Effector memory CD8-positive, alpha-beta T cell (primary cell): ENCODE measurements around the gene PUS3.
A peak's percentile ranks its signal among the peaks of the same experiment; 100 is the strongest.
"Not testable (repeated sequence)": the region's sequence is repeated elsewhere in the genome, so short reads cannot be mapped to it uniquely, and the experiment has no call there.

ENCODE experiments used
- ATAC-seq: fragments of 150-1000 bp; cut with Tn5 transposase; replicated peaks from 2 replicates; pipeline ENCODE4 v1.10.0; 2021; ENCODE audit warnings: mild to moderate bottlenecking, moderate library complexity
- DNase-seq, 3 experiments: peaks; one replicate each; pipeline ENCODE4 v3.0.0; 2021
- H3K27ac Mint-ChIP-seq, 2 donors: one replicate each; pipeline ENCODE4 v1.8.0; 2022; ENCODE audit warnings: mild to moderate bottlenecking in 2 of 2, mixed read lengths in 2 of 2, moderate library complexity in 2 of 2
- H3K27me3 Mint-ChIP-seq, 2 donors: one replicate each; pipeline ENCODE4 v1.8.0; 2022; ENCODE audit warnings: mixed read lengths in 2 of 2
- H3K36me3 Mint-ChIP-seq: one replicate; pipeline ENCODE4 v1.8.0; 2022; ENCODE audit warnings: mild to moderate bottlenecking, moderate library complexity, mixed read lengths; ENCODE audit not compliant: insufficient read depth
- H3K4me1 Mint-ChIP-seq, 2 donors: one replicate each; pipeline ENCODE4 v1.8.0; 2022; ENCODE audit warnings: low read depth in 2 of 2, mixed read lengths in 2 of 2
- H3K4me3 Mint-ChIP-seq, 2 donors: one replicate each; pipeline ENCODE4 v1.8.0; 2022; ENCODE audit warnings: mild to moderate bottlenecking in 2 of 2, mixed read lengths in 2 of 2, moderate library complexity in 2 of 2
- H3K9me3 Mint-ChIP-seq, 2 donors: one replicate each; pipeline ENCODE4 v1.8.0; 2022; ENCODE audit warnings: mixed read lengths in 2 of 2

The PUS3 gene

DNA sequence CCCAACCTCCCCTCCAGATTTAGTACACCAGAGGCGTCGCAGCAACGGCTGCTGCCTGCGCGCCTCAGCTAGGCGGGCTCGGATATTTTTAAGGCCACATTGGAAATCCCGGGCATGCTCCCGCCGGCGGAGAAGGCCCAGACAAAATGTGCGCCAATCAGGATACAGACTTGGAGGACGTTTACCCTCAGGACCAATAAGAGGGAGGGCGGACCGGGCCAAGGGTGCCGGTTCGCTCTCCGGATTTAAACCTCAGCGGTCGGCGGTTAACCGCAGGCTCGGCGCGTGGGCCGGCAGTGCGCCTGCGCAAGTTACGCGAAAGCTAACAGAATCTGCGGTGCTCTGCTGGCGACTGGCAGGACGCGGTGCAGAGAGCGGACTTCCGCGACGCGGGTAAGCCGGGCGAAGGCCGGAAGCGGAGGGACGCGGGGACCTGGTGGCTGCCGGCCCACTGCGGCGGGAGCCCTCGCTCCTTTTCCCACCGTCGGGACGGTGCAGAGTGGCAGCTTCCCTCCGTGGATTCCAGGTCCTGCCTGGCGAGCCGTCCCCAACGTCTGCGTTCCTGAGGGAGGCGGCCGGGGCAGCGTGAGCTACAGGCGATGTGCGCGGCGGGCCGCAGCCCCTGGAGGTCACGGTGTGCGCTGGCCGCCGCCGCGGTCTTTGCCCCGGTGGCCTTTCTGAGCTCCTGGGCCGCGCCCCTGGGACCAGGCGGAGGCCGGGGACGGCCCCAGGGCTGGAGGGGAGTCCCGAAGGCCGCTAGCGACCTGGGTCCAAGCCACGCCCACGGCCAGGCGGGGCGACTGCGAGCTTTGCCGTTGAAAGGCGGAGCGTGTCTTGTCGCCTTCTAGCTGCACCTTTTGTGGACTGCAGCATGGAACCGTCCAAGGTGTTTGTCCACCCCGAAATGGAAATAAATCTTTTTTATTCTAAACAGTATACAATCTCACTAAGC lies 15.4 kb downstream of the PUS3 start, which contains the start of gene HYLS1:
TSS of gene HYLS1 (plus strand) at position 296 of the 952 bp plus-strand sequence. CDS start 11,701 bp downstream, outside the sequence.
- peak within 1 kb of the TSS; percentile 89 to 94 for H3K4me3 Mint-ChIP-seq
- peaks cover 30% of the 10 kb centered on the region for H3K36me3 Mint-ChIP-seq
- peaks cover 18 to 23% of the 10 kb centered on the region in 2 donors for H3K4me1 Mint-ChIP-seq
- H3K27ac Mint-ChIP-seq = peak within 1 kb of the TSS; percentile 95 to 99
- ATAC-seq = peak; percentile 86
- no peaks in the 10 kb centered on the region for H3K9me3 Mint-ChIP-seq
- DNase-seq = peak; percentile 97 to 99 (median 98)
- H3K27me3 Mint-ChIP-seq = no peaks in the 10 kb centered on the region

DNA sequence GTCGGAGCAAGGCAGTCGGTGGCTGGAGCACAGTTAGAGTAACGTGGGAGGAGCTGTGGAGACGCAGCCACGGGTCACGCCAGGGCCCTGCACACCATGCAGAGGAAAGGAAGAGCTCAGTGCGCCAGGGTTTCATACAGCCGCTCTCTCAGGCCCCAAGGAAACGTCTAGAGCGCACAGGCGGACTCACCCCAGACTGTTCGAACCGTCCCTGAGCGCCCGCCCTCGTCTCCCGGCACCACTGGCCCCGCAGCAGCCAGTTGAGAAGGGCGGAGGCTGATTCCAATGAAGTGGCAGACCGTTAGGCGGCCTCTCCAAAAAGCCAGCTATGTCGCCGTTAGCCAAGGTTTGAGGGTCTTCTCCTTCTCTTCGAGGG lies 16.0 kb downstream of the PUS3 start:
- Mint-ChIP-seq H3K27me3 (no peaks in the 10 kb centered on the region), H3K9me3 (no peaks in the 10 kb centered on the region), H3K4me3 (peak overlapping the region; percentile 89 to 94), H3K4me1 (peaks cover 18 to 22% of the 10 kb centered on the region in 2 donors), H3K27ac (peak overlapping the region; percentile 95 to 99), H3K36me3 (peaks cover 30% of the 10 kb centered on the region)
- DNase-seq = peak in 1 of 3 experiments; percentile 21
- ATAC-seq = peak; percentile 31

DNA sequence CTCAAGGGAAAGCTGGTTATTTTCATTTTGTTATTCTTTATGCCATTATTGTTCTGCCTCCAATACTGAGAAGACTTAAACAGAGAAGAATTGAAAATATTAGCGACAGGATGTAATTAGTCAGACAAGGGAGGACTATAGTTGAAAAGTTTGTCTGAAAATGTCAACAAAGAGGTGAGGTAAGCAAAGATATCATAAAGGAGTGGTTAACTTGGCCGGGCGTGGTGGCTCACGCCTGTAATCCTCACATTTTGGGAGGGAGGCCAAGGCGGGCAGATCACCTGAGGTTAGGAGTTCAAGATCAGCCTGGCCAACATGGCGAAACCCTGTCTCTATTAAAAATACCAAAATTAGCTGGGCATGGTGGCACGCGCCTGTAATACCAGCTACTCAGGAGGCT lies 19.6 kb downstream of the PUS3 start:
- peaks cover 0 to 5% of the 10 kb centered on the region in 2 donors for H3K27me3 Mint-ChIP-seq
- H3K36me3 Mint-ChIP-seq = peaks cover 20% of the 10 kb centered on the region
- H3K27ac Mint-ChIP-seq = no peak overlapping the region
- H3K4me1 Mint-ChIP-seq = peaks cover 9 to 10% of the 10 kb centered on the region in 2 donors
- DNase-seq (no peak), ATAC-seq (no peak)
- H3K9me3 Mint-ChIP-seq = no peaks in the 10 kb centered on the region
- no peak overlapping the region for H3K4me3 Mint-ChIP-seq

DNA sequence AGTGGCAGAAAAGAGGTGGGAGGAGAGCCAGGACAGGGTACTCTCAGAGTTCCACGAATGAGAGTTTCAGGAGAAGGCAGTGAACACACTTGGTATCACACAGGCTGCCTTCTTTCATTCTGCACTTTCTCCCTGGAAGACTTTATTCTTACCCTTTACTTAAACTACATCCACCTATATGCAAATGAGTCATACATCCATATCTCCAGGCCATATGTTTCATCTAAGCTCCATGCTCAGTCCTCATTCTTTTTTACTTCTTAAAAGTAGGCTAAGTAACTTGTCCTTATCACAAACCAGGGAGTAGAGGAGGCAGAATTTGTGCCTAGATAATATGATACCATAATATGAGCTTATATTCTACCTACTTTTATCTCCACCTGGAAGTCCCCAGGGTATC lies 21.7 kb downstream of the PUS3 start:
- Mint-ChIP-seq H3K27ac (no peak overlapping the region), H3K4me3 (no peak overlapping the region), H3K4me1 (no peaks in the 10 kb centered on the region), H3K9me3 (no peaks in the 10 kb centered on the region), H3K27me3 (peaks cover 0 to 5% of the 10 kb centered on the region in 2 donors), H3K36me3 (no peaks in the 10 kb centered on the region)
- no peak for ATAC-seq
- DNase-seq = no peak

DNA sequence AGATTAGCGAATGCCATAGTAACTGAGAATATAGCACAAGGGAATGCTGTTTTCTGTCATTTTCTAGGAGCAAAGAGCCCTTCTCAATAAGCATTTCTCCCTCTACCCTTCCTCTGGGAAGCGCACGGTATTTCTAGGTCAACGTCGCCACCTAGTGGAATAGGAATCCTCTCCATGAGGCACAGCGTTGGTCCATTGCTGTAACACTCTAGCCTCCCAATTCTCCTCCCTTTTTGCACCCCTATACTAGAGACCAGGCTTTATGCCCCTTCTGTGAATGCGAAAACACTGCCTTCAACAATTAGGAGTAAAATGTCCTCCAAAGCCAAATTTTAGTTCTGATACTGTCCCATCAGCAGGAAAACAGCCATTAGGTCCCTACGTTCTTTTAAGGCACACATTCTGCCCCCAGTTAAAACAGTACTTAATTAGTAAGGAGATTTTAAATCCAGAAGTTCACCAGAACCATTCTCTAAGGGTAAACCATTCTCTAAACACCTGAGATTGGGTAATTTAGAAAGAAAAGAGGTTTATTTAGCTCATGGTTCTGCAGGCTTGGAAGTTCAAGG lies 28.4 kb downstream of the PUS3 start:
- no peak for ATAC-seq
- peak; percentile 29 to 36 (median 30) for DNase-seq
- peaks cover 4 to 12% of the 10 kb centered on the region in 2 donors for H3K27me3 Mint-ChIP-seq
- H3K36me3 Mint-ChIP-seq = no peaks in the 10 kb centered on the region
- no peak overlapping the region for H3K4me3 Mint-ChIP-seq
- H3K4me1 Mint-ChIP-seq = no peaks in the 10 kb centered on the region
- H3K9me3 Mint-ChIP-seq = no peaks in the 10 kb centered on the region
- no peak overlapping the region for H3K27ac Mint-ChIP-seq

DNA sequence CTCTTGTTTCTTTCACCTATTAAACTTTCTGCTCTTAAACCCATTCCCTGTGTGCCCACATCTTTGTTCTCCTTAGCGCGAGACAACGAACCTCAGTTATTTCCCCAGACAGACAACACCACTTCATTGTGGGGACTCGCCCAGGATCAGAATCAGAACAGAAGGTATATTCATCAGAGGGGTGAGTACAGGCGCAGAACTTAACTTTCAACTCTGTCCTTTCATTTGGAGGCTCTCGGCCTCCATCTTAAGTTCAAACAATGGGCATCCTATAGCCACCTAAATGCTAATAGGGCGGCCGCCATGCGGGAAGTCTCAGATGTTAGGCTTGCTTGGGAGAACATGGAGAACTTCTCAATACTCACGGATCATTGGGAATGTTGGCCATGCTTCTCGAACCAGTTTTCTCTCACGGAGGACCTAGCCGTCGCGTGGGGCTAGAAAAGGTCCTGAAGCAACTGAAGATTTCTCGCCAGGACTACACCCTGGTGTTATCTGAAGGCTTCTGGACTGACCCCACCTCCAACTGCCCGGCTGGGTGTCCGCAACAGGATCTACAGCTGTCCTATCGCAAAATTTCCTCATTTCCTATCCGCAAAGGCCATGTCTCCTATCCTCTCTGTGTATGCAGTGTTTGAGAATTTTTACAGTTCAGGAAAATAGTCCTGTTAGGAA lies 29.0 kb downstream of the PUS3 start:
- Mint-ChIP-seq H3K4me3 (no peak overlapping the region), H3K9me3 (no peaks in the 10 kb centered on the region), H3K4me1 (no peaks in the 10 kb centered on the region), H3K36me3 (no peaks in the 10 kb centered on the region), H3K27ac (no peak overlapping the region), H3K27me3 (peaks cover 4 to 12% of the 10 kb centered on the region in 2 donors)
- DNase-seq (no peak), ATAC-seq (no peak)

DNA sequence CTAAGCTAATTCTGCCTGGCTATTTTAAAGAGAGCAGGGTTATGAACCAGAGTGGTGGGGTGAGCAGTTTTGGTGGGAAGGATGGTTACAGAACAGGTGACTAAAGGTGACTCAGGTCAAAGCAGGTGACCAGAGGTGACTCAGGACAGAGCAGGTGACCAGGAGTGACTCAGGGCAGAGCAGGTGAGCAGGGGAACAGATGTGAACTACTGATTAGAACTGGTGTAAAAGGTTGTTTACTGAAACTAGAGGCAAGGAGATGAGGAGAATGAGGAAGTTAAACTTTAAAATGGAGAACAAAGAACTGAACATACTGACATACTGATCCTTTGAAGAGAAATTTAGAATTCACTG lies 30.9 kb downstream of the PUS3 start:
- H3K27me3 Mint-ChIP-seq = peaks cover 4 to 12% of the 10 kb centered on the region in 2 donors
- no peak for ATAC-seq
- H3K4me3 Mint-ChIP-seq = no peak overlapping the region
- no peak for DNase-seq
- no peaks in the 10 kb centered on the region for H3K9me3 Mint-ChIP-seq
- no peaks in the 10 kb centered on the region for H3K36me3 Mint-ChIP-seq
- no peak overlapping the region for H3K27ac Mint-ChIP-seq
- H3K4me1 Mint-ChIP-seq = no peaks in the 10 kb centered on the region

DNA sequence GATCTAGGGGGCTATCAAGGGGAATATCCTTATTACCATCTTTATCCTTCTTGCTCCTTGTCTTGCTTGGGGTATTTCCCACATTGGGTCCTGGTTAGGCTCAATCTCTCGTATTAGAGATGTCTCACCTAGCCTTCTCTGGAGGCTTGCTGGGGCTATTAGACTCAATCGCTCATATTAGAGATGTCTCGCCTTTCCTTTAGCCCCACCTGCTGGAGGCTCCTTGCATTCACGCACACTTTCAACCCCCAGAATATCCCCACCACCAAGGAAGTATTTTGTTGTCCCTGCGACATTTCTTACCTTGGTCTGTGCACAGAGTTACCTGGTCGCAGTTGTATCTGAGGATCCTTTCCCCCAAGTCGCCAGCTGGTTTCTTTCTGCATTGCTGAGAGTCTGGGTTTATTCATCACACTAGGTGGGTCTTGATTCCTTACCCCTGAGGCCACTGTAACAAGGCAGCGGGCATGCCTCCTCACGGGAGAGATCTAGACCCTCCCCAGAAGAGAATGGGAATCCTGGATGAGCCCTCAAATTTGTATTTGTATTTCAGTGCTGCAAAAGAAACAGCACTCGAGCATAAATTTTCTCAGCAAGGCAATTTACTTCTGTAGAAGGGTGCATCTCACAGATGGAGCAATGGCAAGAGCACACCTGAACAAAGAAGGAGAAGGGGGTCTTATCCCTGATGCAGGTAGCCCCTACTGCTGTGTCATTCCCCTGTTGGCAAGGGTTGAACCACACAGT lies 31.4 kb downstream of the PUS3 start:
- Mint-ChIP-seq H3K4me1 (no peaks in the 10 kb centered on the region), H3K27me3 (peaks cover 4 to 12% of the 10 kb centered on the region in 2 donors), H3K9me3 (no peaks in the 10 kb centered on the region), H3K4me3 (no peak overlapping the region), H3K36me3 (no peaks in the 10 kb centered on the region), H3K27ac (no peak overlapping the region)
- peak; percentile 37 for ATAC-seq
- peak; percentile 4 to 18 (median 11) for DNase-seq

DNA sequence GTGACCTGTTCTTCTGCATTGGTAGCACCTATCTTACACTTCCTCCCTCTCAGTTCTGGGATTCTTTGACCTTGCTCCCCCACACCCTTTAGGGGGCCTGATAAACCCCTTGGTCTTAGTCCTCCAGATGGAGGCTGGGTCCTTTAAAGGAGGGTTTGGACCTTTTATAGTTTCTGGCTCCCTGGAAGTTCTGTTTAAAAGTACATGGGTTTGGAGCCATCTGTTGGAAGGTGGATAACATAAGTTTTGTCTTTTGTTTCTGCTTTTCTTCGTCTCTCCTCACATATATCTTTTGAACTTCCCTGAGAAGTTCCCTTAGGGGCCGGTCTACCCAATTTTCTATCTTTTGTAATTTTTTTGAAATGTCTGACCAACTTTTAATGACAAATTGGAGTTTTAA lies 33.5 kb downstream of the PUS3 start:
- no peaks in the 10 kb centered on the region for H3K4me1 Mint-ChIP-seq
- H3K27me3 Mint-ChIP-seq = peaks cover 4 to 12% of the 10 kb centered on the region in 2 donors
- ATAC-seq (no peak), DNase-seq (no peak)
- no peaks in the 10 kb centered on the region for H3K36me3 Mint-ChIP-seq
- H3K27ac Mint-ChIP-seq = no peak overlapping the region
- no peaks in the 10 kb centered on the region for H3K9me3 Mint-ChIP-seq
- no peak overlapping the region for H3K4me3 Mint-ChIP-seq

DNA sequence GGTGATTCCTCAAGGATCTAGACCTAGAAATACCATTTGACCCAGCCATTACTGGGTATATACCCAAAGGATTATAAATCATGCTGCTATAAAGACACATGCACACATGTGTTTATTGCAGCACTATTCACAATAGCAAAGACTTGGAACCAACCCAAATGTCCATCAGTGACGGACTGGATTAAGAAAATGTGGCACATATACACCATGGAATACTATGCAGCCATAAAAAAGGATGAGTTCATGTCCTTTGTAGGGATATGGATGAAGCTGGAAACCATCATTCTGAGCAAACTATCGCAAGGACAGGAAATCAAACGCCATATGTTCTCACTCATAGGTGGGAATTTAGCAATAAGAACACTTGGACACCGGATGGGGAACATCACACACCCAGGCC lies 37.7 kb downstream of the PUS3 start:
- ATAC-seq, H3K27me3 Mint-ChIP-seq, H3K4me3 Mint-ChIP-seq, H3K9me3 Mint-ChIP-seq, H3K4me1 Mint-ChIP-seq, DNase-seq, H3K36me3 Mint-ChIP-seq, H3K27ac Mint-ChIP-seq: not testable (repeated sequence)

DNA sequence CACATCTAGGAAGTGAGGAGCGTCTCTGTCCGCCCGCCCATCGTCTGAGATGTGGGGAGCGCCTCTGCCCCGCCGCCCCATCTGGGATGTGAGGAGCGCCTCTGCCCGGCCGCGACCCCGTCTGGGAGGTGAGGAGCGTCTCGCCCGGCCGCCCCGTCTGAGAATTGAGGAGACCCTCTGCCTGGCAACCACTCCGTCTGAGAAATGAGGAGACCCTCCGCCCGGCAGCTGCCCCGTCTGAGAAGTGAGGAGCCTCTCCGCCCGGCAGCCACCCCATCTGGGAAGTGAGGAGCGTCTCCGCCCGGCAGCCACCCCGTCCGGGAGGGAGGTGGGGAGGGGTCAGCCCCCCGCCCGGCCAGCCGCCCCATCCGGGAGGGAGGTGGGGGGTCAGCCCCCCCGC lies 40.2 kb downstream of the PUS3 start:
- DNase-seq, H3K4me3 Mint-ChIP-seq, H3K9me3 Mint-ChIP-seq, ATAC-seq, H3K4me1 Mint-ChIP-seq, H3K27me3 Mint-ChIP-seq, H3K27ac Mint-ChIP-seq, H3K36me3 Mint-ChIP-seq: not testable (repeated sequence)

DNA sequence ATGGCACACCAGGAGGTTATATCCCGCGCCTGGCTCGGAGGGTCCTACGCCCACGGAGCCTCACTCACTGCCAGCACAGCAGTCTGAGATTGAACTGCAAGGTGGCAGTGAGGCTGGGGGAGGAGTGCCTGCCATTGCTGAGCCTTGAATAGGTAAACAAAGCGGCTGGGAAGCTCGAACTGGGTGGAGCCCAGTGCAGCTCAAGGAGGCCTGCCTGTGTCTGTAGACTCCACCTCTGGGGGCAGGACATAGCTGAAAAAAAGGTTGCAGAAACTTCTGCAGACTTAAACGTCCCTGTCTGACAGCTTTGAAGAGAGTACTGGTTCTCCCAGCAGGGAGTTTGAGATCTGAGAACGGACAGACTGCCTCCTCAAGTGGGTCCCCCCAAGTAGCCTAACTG lies 45.3 kb downstream of the PUS3 start:
- H3K36me3 Mint-ChIP-seq, ATAC-seq, H3K27ac Mint-ChIP-seq, H3K4me3 Mint-ChIP-seq, DNase-seq, H3K4me1 Mint-ChIP-seq, H3K9me3 Mint-ChIP-seq: not testable (repeated sequence)
- H3K27me3 Mint-ChIP-seq = peaks cover 17 to 32% of the 10 kb centered on the region in 2 donors

DNA sequence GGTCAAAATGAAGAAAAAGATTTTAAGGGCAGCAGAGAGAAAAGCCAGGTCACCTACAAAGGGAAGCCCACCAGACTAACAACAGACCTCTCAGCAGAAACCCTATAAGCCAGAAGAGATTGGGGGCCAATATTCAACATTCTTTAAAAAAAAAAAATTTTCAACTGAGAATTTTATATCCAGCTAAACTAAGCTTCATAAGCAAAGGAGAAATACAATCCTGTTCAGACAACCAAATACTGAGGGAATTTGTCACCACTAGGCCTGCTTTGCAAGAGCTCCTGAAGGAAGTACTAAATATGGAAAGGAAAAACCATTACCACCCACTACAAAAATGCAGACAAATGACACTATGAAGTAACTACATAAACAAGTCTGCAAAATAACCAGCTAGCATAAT lies 56.8 kb downstream of the PUS3 start:
- no peaks in the 10 kb centered on the region for H3K4me1 Mint-ChIP-seq
- no peak overlapping the region for H3K4me3 Mint-ChIP-seq
- no peaks in the 10 kb centered on the region for H3K36me3 Mint-ChIP-seq
- H3K27me3 Mint-ChIP-seq = peaks cover 20 to 33% of the 10 kb centered on the region in 2 donors
- DNase-seq (no peak), ATAC-seq (no peak)
- no peak overlapping the region for H3K27ac Mint-ChIP-seq
- H3K9me3 Mint-ChIP-seq = peaks cover 13 to 21% of the 10 kb centered on the region in 2 donors
